MM.1S (cell line): ENCODE data around the gene AKAP3.

Experiments
- DNase-seq: peaks from one replicate; pipeline ENCODE4 v3.0.0-alpha.2; 2015
- H2AFZ ChIP-seq: fragments of 300-600 bp; sonication (generic); 2 replicates; pipeline ENCODE4 v1.6.0; 2016; ENCODE audit warnings: antibody characterized with exemption, low read length
- H3F3A ChIP-seq: fragments of 300-600 bp; sonication (generic); 2 replicates; pipeline ENCODE4 v1.6.1; 2016; ENCODE audit warnings: mild to moderate bottlenecking, antibody characterized with exemption, low read length, moderate library complexity, mixed read lengths; ENCODE audit not compliant: insufficient read depth
- H3K27ac ChIP-seq: fragments of 300-600 bp; sonication (generic); 2 replicates; pipeline ENCODE4 v1.5.1; 2016; ENCODE audit warnings: mild to moderate bottlenecking, low read length
- H3K27me3 ChIP-seq: fragments of 300-600 bp; sonication (generic); replicated peaks from 2 replicates; pipeline ENCODE4 v1.6.0; 2016; ENCODE audit warnings: low read length; ENCODE audit not compliant: insufficient read depth
- H3K36me3 ChIP-seq: fragments of 300-600 bp; sonication (generic); replicated peaks from 2 replicates; pipeline ENCODE4 v1.6.1; 2016; ENCODE audit warnings: mild to moderate bottlenecking, low read length, mixed read lengths; ENCODE audit not compliant: insufficient read depth
- H3K4me1 ChIP-seq: fragments of 300-600 bp; sonication (generic); 2 replicates; pipeline ENCODE4 v1.6.1; 2016; ENCODE audit warnings: low read length, mixed read lengths
- H3K4me2 ChIP-seq: fragments of 300-600 bp; sonication (generic); 2 replicates; pipeline ENCODE4 v1.6.0; 2016; ENCODE audit warnings: low read depth, low read length
- H3K4me3 ChIP-seq: fragments of 300-600 bp; sonication (generic); 2 replicates; pipeline ENCODE4 v1.5.1; 2016; ENCODE audit warnings: low read length, mixed read lengths
- H3K79me2 ChIP-seq: fragments of 300-600 bp; sonication (generic); 2 replicates; pipeline ENCODE4 v1.6.1; 2016; ENCODE audit warnings: mixed run types, low read length, mixed read lengths
- H3K9ac ChIP-seq: fragments of 300-600 bp; sonication (generic); 2 replicates; pipeline ENCODE4 v1.6.1; 2016; ENCODE audit warnings: low read length, mixed read lengths
- H3K9me2 ChIP-seq: fragments of 300-600 bp; sonication (generic); replicated peaks from 2 replicates; pipeline ENCODE4 v1.6.1; 2016; ENCODE audit warnings: mild to moderate bottlenecking, low read length, mixed read lengths; ENCODE audit not compliant: insufficient read depth
- H3K9me3 ChIP-seq: fragments of 300-600 bp; sonication (generic); replicated peaks from 2 replicates; pipeline ENCODE4 v1.6.1; 2016; ENCODE audit warnings: mild to moderate bottlenecking, low read length, mixed read lengths; ENCODE audit not compliant: insufficient read depth
- H4K20me1 ChIP-seq: fragments of 300-600 bp; sonication (generic); 2 replicates; pipeline ENCODE4 v1.6.1; 2016; ENCODE audit warnings: mild to moderate bottlenecking, low read length, moderate library complexity, mixed read lengths; ENCODE audit not compliant: insufficient read depth
- CTCF ChIP-seq: fragments of 300-600 bp; sonication (generic); IDR thresholded peaks from 2 replicates; pipeline ENCODE4 v1.5.1; 2016; ENCODE audit warnings: antibody characterized with exemption, low read length, mixed read lengths
- EZH2 ChIP-seq: fragments of 300-600 bp; sonication (generic); optimal IDR thresholded peaks from 2 replicates; pipeline ENCODE3; 2017; ENCODE audit warnings: low read depth, mild to moderate bottlenecking, antibody characterized with exemption, low read length, mixed read lengths
- EZH2phosphoT487 ChIP-seq: fragments of 300-600 bp; sonication (generic); IDR thresholded peaks from 2 replicates; pipeline ENCODE4 v1.6.1; 2018; ENCODE audit warnings: antibody characterized with exemption, low read length

AKAP3 gene

GRCh38 chr12:4603421-4603820, 45.4 kb downstream of the AKAP3 start:
- Histone ChIP-seq H3K9ac (no peak overlapping the region), H3K4me3 (no peak overlapping the region), H3K9me2 (no peaks in the 10 kb centered on the region), H3F3A (no peaks in the 10 kb centered on the region), H3K9me3 (no peaks in the 10 kb centered on the region), H3K27me3 (no peaks in the 10 kb centered on the region), H4K20me1 (no peaks in the 10 kb centered on the region), H3K27ac (no peak overlapping the region), H3K36me3 (no peaks in the 10 kb centered on the region), H3K4me1 (peaks cover 3% of the 10 kb centered on the region; the same call in 1 of the 2 replicates), H2AFZ (no peak overlapping the region), H3K4me2 (no peak overlapping the region), H3K79me2 (peaks cover 23% of the 10 kb centered on the region)
- TF ChIP-seq EZH2phosphoT487 (no peak), EZH2 (no peak)
- DNase-seq: no peak

- Histone ChIP-seq H3K27me3 (no peaks in the 10 kb centered on the region), H3K4me1 (no peaks in the 10 kb centered on the region), H2AFZ (no peak overlapping the region), H3K9me2 (no peaks in the 10 kb centered on the region), H3K9me3 (no peaks in the 10 kb centered on the region), H4K20me1 (no peaks in the 10 kb centered on the region), H3K79me2 (no peaks in the 10 kb centered on the region), H3K27ac (no peak overlapping the region), H3K9ac (no peak overlapping the region), H3F3A (no peaks in the 10 kb centered on the region), H3K36me3 (no peaks in the 10 kb centered on the region), H3K4me3 (no peak overlapping the region), H3K4me2 (no peak overlapping the region)
- no peak for DNase-seq
- TF ChIP-seq CTCF (no peak), EZH2 (no peak), EZH2phosphoT487 (no peak)
Observed at GRCh38 chr12:4595881-4596280, 53.0 kb downstream of the AKAP3 start.

- Histone ChIP-seq H3K27me3 (no peaks in the 10 kb centered on the region), H2AFZ (no peak overlapping the region), H3K27ac (no peak overlapping the region), H3K4me1 (no peaks in the 10 kb centered on the region), H3K36me3 (no peaks in the 10 kb centered on the region), H3K4me2 (no peak overlapping the region), H3K9me3 (no peaks in the 10 kb centered on the region), H3K9ac (no peak overlapping the region), H3F3A (no peaks in the 10 kb centered on the region), H3K4me3 (no peak overlapping the region), H4K20me1 (no peaks in the 10 kb centered on the region), H3K9me2 (no peaks in the 10 kb centered on the region), H3K79me2 (no peaks in the 10 kb centered on the region)
- DNase-seq: no peak
- TF ChIP-seq CTCF (no peak), EZH2phosphoT487 (no peak), EZH2 (no peak)
Observed at GRCh38 chr12:4591180-4591687, 57.6 kb downstream of the AKAP3 start.

GRCh38 chr12:4589941-4590340, 58.9 kb downstream of the AKAP3 start:
- no peak overlapping the region for H2AFZ ChIP-seq
- H3K9me2 ChIP-seq: no peaks in the 10 kb centered on the region
- no peaks in the 10 kb centered on the region for H3K4me1 ChIP-seq
- H3K27ac ChIP-seq: no peak overlapping the region
- no peaks in the 10 kb centered on the region for H4K20me1 ChIP-seq
- no peaks in the 10 kb centered on the region for H3F3A ChIP-seq
- no peak overlapping the region for H3K9ac ChIP-seq
- H3K4me2 ChIP-seq: no peak overlapping the region
- H3K36me3 ChIP-seq: no peaks in the 10 kb centered on the region
- H3K27me3 ChIP-seq: no peaks in the 10 kb centered on the region
- no peak overlapping the region for H3K4me3 ChIP-seq
- no peak for DNase-seq
- no peak for TF ChIP-seq EZH2
- TF ChIP-seq CTCF: no peak
- H3K79me2 ChIP-seq: no peaks in the 10 kb centered on the region
- no peaks in the 10 kb centered on the region for H3K9me3 ChIP-seq
